B cell (primary cell): Measurements from ENCODE around the gene PTPRN2. TPM values are rescaled to one million over a fixed set of nuclear protein-coding genes. Genes with fewer than 3 reads are reported as not detected.

Experiments
- ATAC-seq: fragments of 200-7000 bp; cut with Tn5 transposase; one replicate; pipeline ENCODE4 v1.10.0; 2021; ENCODE audit warnings: low read depth, mild to moderate bottlenecking, moderate number of reproducible peaks, moderate library complexity
- CTCF ChIA-PET: fragments of 350-600 bp; sonication (Branson Sonifier 250); formaldehyde crosslinking; loops from one replicate; lab custom pipeline; 2021; ENCODE audit warnings: antibody characterized with exemption, inconsistent platforms; lab: Charles Lee
- POLR2A ChIA-PET: fragments of 350-600 bp; sonication (Branson Sonifier 250); formaldehyde crosslinking; loops from one replicate; lab custom pipeline; 2021; ENCODE audit warnings: antibody characterized with exemption; lab: Charles Lee
- DNase-seq: peaks from one replicate; pipeline ENCODE4 v3.0.0; 2013
- H2AFZ ChIP-seq: 2 replicates; pipeline ENCODE4 v1.6.1; 2012; ENCODE audit warnings: mild to moderate bottlenecking, low read depth, low read length; ENCODE audit not compliant: insufficient read depth, poor library complexity, severe bottlenecking
- H3K27ac ChIP-seq, 2 donors: 1 replicate in 1 of 2; 2 replicates in 1 of 2; pipeline ENCODE4 v1.5.1; 2012 to 2013; ENCODE audit warnings: low read length in 2 of 2, mild to moderate bottlenecking in 2 of 2, moderate library complexity in 1 of 2
- H3K27me3 ChIP-seq, 4 experiments: fragments of 200-600 bp in 1 of 4; sonication (generic) in 1 of 4; replicated peaks in 1 of 4; 1 replicate in 2 of 4; 2 replicates in 2 of 4; pipeline versions ENCODE4 v1.6.1 to v1.7.0; 2013 to 2016; ENCODE audit warnings: low read length in 3 of 4, mild to moderate bottlenecking in 2 of 4, mixed read lengths in 1 of 4, moderate library complexity in 1 of 4; ENCODE audit not compliant: insufficient read depth in 4 of 4, control insufficient read depth in 3 of 4; ENCODE audit errors: control extremely low read depth in 1 of 4
- H3K36me3 ChIP-seq, 2 experiments: replicated peaks in 1 of 2; 1 replicate in 1 of 2; 2 replicates in 1 of 2; pipeline versions ENCODE4 v1.6.1 to v1.7.1; 2013; ENCODE audit warnings: low read length in 1 of 2; ENCODE audit not compliant: insufficient read depth in 2 of 2, control insufficient read depth in 1 of 2; ENCODE audit errors: control extremely low read depth in 1 of 2, extremely low read depth in 1 of 2
- H3K4me1 ChIP-seq, 2 donors: fragments of 200-600 bp in 1 of 2; sonication (generic) in 1 of 2; 1 replicate in 1 of 2; 2 replicates in 1 of 2; pipeline versions ENCODE4 v1.5.1 to v1.6.1; 2013 to 2017; ENCODE audit warnings: low read length in 2 of 2; ENCODE audit not compliant: control insufficient read depth in 2 of 2, insufficient read depth in 2 of 2
- H3K4me2 ChIP-seq: replicated peaks from 2 replicates; pipeline ENCODE3; 2012; ENCODE audit warnings: mild to moderate bottlenecking, low read depth, low read length; ENCODE audit not compliant: poor library complexity, severe bottlenecking
- H3K4me3 ChIP-seq, 5 experiments: fragments of 200-600 bp in 1 of 5; sonication (generic) in 1 of 5; 1 replicate in 3 of 5; 2 replicates in 2 of 5; pipeline versions ENCODE4 v1.5.1 to v1.7.0; 2011 to 2016; ENCODE audit warnings: low read length in 4 of 5, mild to moderate bottlenecking in 4 of 5, low read depth in 2 of 5, control low read depth in 1 of 5, moderate library complexity in 1 of 5; ENCODE audit not compliant: insufficient read depth in 1 of 5; ENCODE audit errors: control extremely low read depth in 1 of 5, extremely low read depth in 1 of 5
- H3K79me2 ChIP-seq: fragments of 200-600 bp; sonication (generic); one replicate; pipeline ENCODE4 v1.6.0; 2016; ENCODE audit warnings: low read length; ENCODE audit not compliant: control insufficient read depth, insufficient read depth
- H3K9ac ChIP-seq: fragments of 200-600 bp; sonication (generic); 2 replicates; pipeline ENCODE4 v1.6.1; 2017; ENCODE audit warnings: mild to moderate bottlenecking, low read length, moderate library complexity
- H3K9me3 ChIP-seq, 3 donors: one replicate each; pipeline versions ENCODE4 v1.6.1 to v1.7.1; 2013; ENCODE audit warnings: low read length in 2 of 3; ENCODE audit not compliant: control insufficient read depth in 2 of 3, insufficient read depth in 1 of 3; ENCODE audit errors: control extremely low read depth in 1 of 3
- H4K20me1 ChIP-seq: 2 replicates; pipeline ENCODE4 v1.6.0; 2012; ENCODE audit warnings: mild to moderate bottlenecking, low read length; ENCODE audit not compliant: insufficient read depth, control insufficient read depth, poor library complexity, severe bottlenecking
- H3K27ac Mint-ChIP-seq: one replicate; pipeline ENCODE4 v1.8.0; 2021; ENCODE audit warnings: mixed read lengths
- H3K27me3 Mint-ChIP-seq: one replicate; pipeline ENCODE4 v1.8.0; 2021; ENCODE audit warnings: mixed read lengths
- H3K4me1 Mint-ChIP-seq: one replicate; pipeline ENCODE4 v1.8.0; 2021; ENCODE audit warnings: mixed read lengths
- H3K4me3 Mint-ChIP-seq: one replicate; pipeline ENCODE4 v1.8.0; 2021; ENCODE audit warnings: mixed read lengths
- H3K9me3 Mint-ChIP-seq: one replicate; pipeline ENCODE4 v1.8.0; 2022; ENCODE audit warnings: mixed read lengths; ENCODE audit not compliant: insufficient read depth
- CTCF ChIP-seq: fragments of 200-600 bp; IDR thresholded peaks from one replicate; pipeline ENCODE4 v1.8.0; 2022; ENCODE audit warnings: antibody characterized with exemption, mild to moderate bottlenecking
- EZH2 ChIP-seq: IDR thresholded peaks from 2 replicates; pipeline ENCODE4 v1.6.1; 2012; ENCODE audit warnings: borderline replicate concordance, low read depth, mild to moderate bottlenecking, moderate library complexity, low read length; ENCODE audit not compliant: insufficient read depth, poor library complexity, severe bottlenecking
- WGBS: methylation state at CpG from one replicate; pipeline ENCODE4 v1.1.5; 2013; ENCODE audit warnings: missing lambda C conversion rate; ENCODE audit not compliant: insufficient coverage; 5-methylcytosine and 5-hydroxymethylcytosine counted together
- intact Hi-C: fragments of 100-400 bp; cut with micrococcal nuclease; formaldehyde crosslinking; loops from one replicate; pipeline ENCODE4 v1.10.0; 2022
- polyA plus RNA-seq: library from polyadenylated mRNA; depleted of rRNA; stranded (reverse); fragments of >200 nt; gene quantifications from 2 replicates; pipeline ENCODE4 v1.2.3, GENCODE V29; 2012
- total RNA-seq, 2 donors: library from RNA; stranded (reverse); fragments of 120-200 nt in 1 of 2; gene quantifications; 1 replicate in 1 of 2; 2 replicates in 1 of 2; pipeline versions ENCODE4 v1.2.3 to v1.2.4, GENCODE V29; 2013 to 2022

The PTPRN2 gene
- total and polyA plus RNA-seq, 2 donors (not counting 1 experiment from before 2014, with no cell fraction given) = 2.0 to 5.0 TPM

DNA sequence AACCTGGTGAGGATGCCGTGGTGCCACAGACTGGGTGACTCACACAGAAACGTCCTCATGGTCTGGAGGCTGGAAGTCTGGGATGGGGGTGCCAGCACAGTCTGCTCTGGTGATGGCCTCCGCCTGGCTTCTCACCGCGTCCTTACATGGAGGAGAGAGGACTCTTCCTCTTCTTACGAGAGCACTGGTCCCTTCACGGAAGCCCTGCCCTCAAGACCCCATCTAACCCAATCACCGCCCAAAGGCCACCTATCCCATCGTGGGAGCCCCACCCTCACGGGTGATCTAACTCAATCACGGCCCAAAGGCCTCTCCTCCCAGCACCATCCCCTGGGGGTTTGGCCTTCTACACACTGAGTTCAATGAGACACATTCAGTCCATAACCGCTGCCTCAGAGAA lies 137.7 kb downstream of the PTPRN2 start:
- no peak for ATAC-seq
- Histone ChIP-seq H3K4me2 (no peak overlapping the region), H2AFZ (no peak overlapping the region), H3K79me2 (no peaks in the 10 kb centered on the region), H3K27me3 (no peaks in the 10 kb centered on the region), H3K4me1 (no peaks in the 10 kb centered on the region), H3K36me3 (no peaks in the 10 kb centered on the region), H3K4me3 (no peak overlapping the region), H3K9ac (no peak overlapping the region), H4K20me1 (no peaks in the 10 kb centered on the region), H3K27ac (no peak overlapping the region), H3K9me3 (peaks cover 0 to 8% (median 0%) of the 10 kb centered on the region in 3 donors)
- Mint-ChIP-seq H3K4me3 (no peak overlapping the region), H3K9me3 (peaks cover 2% of the 10 kb centered on the region), H3K27ac (no peak overlapping the region), H3K4me1 (no peaks in the 10 kb centered on the region), H3K27me3 (no peaks in the 10 kb centered on the region)
- WGBS = 93% methylated on average over 8 of the region's 12 CpGs
- ChIA-PET CTCF (no interaction called here), POLR2A (no interaction called here)
- DNase-seq = no peak
- no peak for TF ChIP-seq CTCF
- no peak for TF ChIP-seq EZH2
- intact Hi-C loops = no loop called here

DNA sequence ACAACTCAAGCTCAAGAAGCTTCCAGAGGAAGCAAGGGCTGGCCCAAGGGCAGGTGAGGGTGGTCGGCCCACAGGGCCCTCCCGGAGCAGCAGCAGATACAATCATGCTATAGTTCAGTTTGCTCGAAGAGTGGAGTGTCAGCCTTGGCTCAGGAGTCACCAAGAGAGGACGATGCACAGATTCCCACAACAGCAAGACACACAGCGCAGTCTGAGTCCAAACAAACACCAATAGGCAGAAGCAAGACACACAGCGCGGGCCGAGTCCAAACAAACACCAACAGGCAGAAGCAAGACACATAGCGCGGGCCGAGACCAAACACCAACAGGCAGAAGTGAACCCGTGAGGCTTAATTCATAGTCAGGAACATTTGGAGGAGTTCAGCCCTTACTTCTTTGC lies 138.4 kb downstream of the PTPRN2 start:
- Histone ChIP-seq H3K36me3 (no peaks in the 10 kb centered on the region), H3K9me3 (peaks cover 0 to 4% (median 0%) of the 10 kb centered on the region in 3 donors), H3K4me3 (no peak overlapping the region), H4K20me1 (no peaks in the 10 kb centered on the region), H3K4me2 (no peak overlapping the region), H3K27ac (no peak overlapping the region), H2AFZ (no peak overlapping the region), H3K27me3 (no peaks in the 10 kb centered on the region), H3K4me1 (no peaks in the 10 kb centered on the region), H3K9ac (no peak overlapping the region), H3K79me2 (no peaks in the 10 kb centered on the region)
- intact Hi-C loops = no loop called here
- H3K27me3 Mint-ChIP-seq = no peaks in the 10 kb centered on the region
- no peak overlapping the region for H3K27ac Mint-ChIP-seq
- no peak for DNase-seq
- no peaks in the 10 kb centered on the region for H3K4me1 Mint-ChIP-seq
- TF ChIP-seq CTCF (no peak), EZH2 (no peak)
- ATAC-seq = no peak
- no peaks in the 10 kb centered on the region for H3K9me3 Mint-ChIP-seq
- POLR2A ChIA-PET = no interaction called here
- CTCF ChIA-PET = no interaction called here
- 92% methylated on average over 12 of the region's 12 CpGs for WGBS
- H3K4me3 Mint-ChIP-seq = no peak overlapping the region
